K562 (cell line): ENCODE data around the gene HNMT. TPM values are rescaled to one million over a fixed set of nuclear protein-coding genes. Genes with fewer than 3 reads are reported as not detected.

ENCODE experiments used
- CBFA2T3 ChIP-seq: fragments of 450-650 bp; IDR thresholded peaks from 2 replicates; pipeline ENCODE4 v1.6.1; 2017
- CEBPB ChIP-seq: fragments of 450-650 bp; IDR thresholded peaks from 2 replicates; pipeline ENCODE4 v1.6.1; 2016; ENCODE audit warnings: missing genetic modification characterization, missing compliant biosample characterization
- HNRNPUL1 ChIP-seq: fragments of 200-400 bp; formaldehyde crosslinking; IDR thresholded peaks from 2 replicates; pipeline ENCODE4 v1.6.1; 2017; ENCODE audit warnings: low read length
- KDM4B ChIP-seq, 2 experiments: fragments of 450-650 bp in 1 of 2; sonication (generic) in 1 of 2; IDR thresholded peaks; 2 replicates each; pipeline ENCODE4 v1.6.1; 2016 to 2017; ENCODE audit warnings: borderline replicate concordance in 2 of 2, antibody characterized with exemption in 1 of 2, low read depth in 1 of 2, mild to moderate bottlenecking in 1 of 2
- KLF1 ChIP-seq: fragments of 450-650 bp; IDR thresholded peaks from 2 replicates; pipeline ENCODE4 v1.6.1; 2016; ENCODE audit warnings: missing genetic modification characterization, missing compliant biosample characterization
- LARP7 ChIP-seq: fragments of 450-650 bp; IDR thresholded peaks from 2 replicates; pipeline ENCODE4 v1.6.1; 2016
- MED1 ChIP-seq: sonication (generic); formaldehyde crosslinking; IDR thresholded peaks from 2 replicates; pipeline ENCODE4 v1.8.1; 2023; ENCODE audit warnings: missing genetic modification reagents, borderline replicate concordance
- MEIS2 ChIP-seq: fragments of 450-650 bp; IDR thresholded peaks from 2 replicates; pipeline ENCODE4 v1.6.1; 2014; ENCODE audit warnings: mild to moderate bottlenecking; ENCODE audit not compliant: partially characterized antibody
- MYBL2 ChIP-seq, 2 experiments: fragments of 450-650 bp in 1 of 2; sonication (generic) in 1 of 2; formaldehyde crosslinking in 1 of 2; IDR thresholded peaks; 2 replicates each; pipeline versions ENCODE4 v1.6.1 to v1.8.1; 2017 to 2022; ENCODE audit warnings: borderline replicate concordance in 1 of 2, inconsistent platforms in 1 of 2, low read depth in 1 of 2, mild to moderate bottlenecking in 1 of 2, missing genetic modification reagents in 1 of 2, moderate library complexity in 1 of 2
- NR2C1 ChIP-seq, 2 experiments: fragments of 450-650 bp; IDR thresholded peaks; 2 replicates each; pipeline ENCODE4 v1.6.1; 2017; ENCODE audit warnings: mild to moderate bottlenecking in 2 of 2, antibody characterized with exemption in 1 of 2, inconsistent platforms in 1 of 2, missing compliant biosample characterization in 1 of 2, missing genetic modification characterization in 1 of 2
- PML ChIP-seq: IDR thresholded peaks from 2 replicates; pipeline ENCODE4 v1.6.1; 2012; ENCODE audit warnings: low read length, inconsistent platforms
- POLR2H ChIP-seq: IDR thresholded peaks from 2 replicates; pipeline ENCODE4 v1.6.1; 2016; ENCODE audit warnings: missing genetic modification characterization, low read depth, mild to moderate bottlenecking, control low read depth, missing compliant biosample characterization, moderate library complexity
- PURB ChIP-seq: sonication (generic); formaldehyde crosslinking; IDR thresholded peaks from 2 replicates; pipeline ENCODE4 v1.9.0; 2021; ENCODE audit warnings: low read depth, mild to moderate bottlenecking, missing genetic modification reagents
- SRF ChIP-seq, 2 experiments: fragments of 250-450, 450-650 bp in 1 of 2; sonication (Bioruptor Pico) in 1 of 2; sonication (generic) in 1 of 2; formaldehyde crosslinking; IDR thresholded peaks; 2 replicates each; pipeline versions ENCODE4 v1.5.0 to v1.5.1; 2020 to 2022; ENCODE audit warnings: mild to moderate bottlenecking in 1 of 2, missing genetic modification reagents in 1 of 2
- TCF15 ChIP-seq: fragments of 250-450 bp; sonication (Bioruptor Pico); IDR thresholded peaks from 2 replicates; pipeline ENCODE4 v1.8.0; 2022; ENCODE audit warnings: moderate library complexity, mild to moderate bottlenecking, inconsistent platforms
- ZKSCAN1 ChIP-seq: fragments of 150-350 bp; IDR thresholded peaks from 2 replicates; pipeline ENCODE4 v1.6.1; 2016; ENCODE audit warnings: low read depth, low read length
- ZNF282 ChIP-seq: sonication (generic); formaldehyde crosslinking; IDR thresholded peaks from 2 replicates; pipeline ENCODE4 v1.8.1; 2023; ENCODE audit warnings: missing genetic modification reagents
- polyA plus RNA-seq, 8 experiments: library from polyadenylated mRNA; depleted of rRNA in 4 of 8; stranded (reverse) in 5 of 8; unstranded in 3 of 8; fragments of >200 nt; fragmentation: Nextera tagmentation in 2 of 8; fragmentation: Illumina TruSeq in 1 of 8; extraction: Ambion mirVana in 2 of 8; extraction: Trizol in 1 of 8; gene quantifications; 2 replicates each; pipeline versions ENCODE4 v1.2.1 to v1.2.3, GENCODE V29; 2011 to 2014; ENCODE audit warnings: inconsistent platforms in 1 of 8, missing spikeins in 1 of 8
- total RNA-seq, 7 experiments: library from RNA; depleted of rRNA in 6 of 7; stranded (reverse); fragments of >200 nt in 6 of 7; fragmentation: Illumina TruSeq in 2 of 7; extraction: Trizol in 2 of 7; gene quantifications; 2 replicates each; pipeline versions ENCODE4 v1.2.1 to v1.2.3, GENCODE V29; 2011 to 2021; ENCODE audit warnings: low replicate concordance in 1 of 7
- TF ChIP-seq, protein P1 (sequence below), 2 experiments: fragments of 200-800 bp in 1 of 2; sonication (Bioruptor generic) in 1 of 2; sonication (generic) in 1 of 2; formaldehyde crosslinking in 1 of 2; IDR thresholded peaks in 1 of 2; conservative IDR thresholded peaks in 1 of 2; 2 replicates each; pipeline versions ENCODE4 v1.5.0 to v1.6.1; 2016 to 2020; ENCODE audit warnings: missing compliant biosample characterization in 1 of 2, missing genetic modification characterization in 1 of 2, missing genetic modification reagents in 1 of 2
- TF ChIP-seq, protein P2 (sequence below): fragments of 450-650 bp; IDR thresholded peaks from 2 replicates; pipeline ENCODE4 v1.6.1; 2017; ENCODE audit warnings: antibody characterized with exemption
- TF ChIP-seq, protein P3 (sequence below): fragments of 200-800 bp; sonication (Bioruptor generic); IDR thresholded peaks from 2 replicates; pipeline ENCODE4 v1.6.1; 2017; ENCODE audit warnings: missing genetic modification characterization, missing compliant biosample characterization

HNMT gene
- total and polyA plus RNA-seq, 9 of the 15 experiments (the other 6 are each of a cell fraction or from before 2014, with no cell fraction given) = 3.1 to 10.9 (median 5.3) TPM

- TF ChIP-seq MYBL2 (IDR thresholded peaks at IDR 0.05; ENCODE audit: low read depth) (no peak), MYBL2 (CRISPR knock-in tag; IDR thresholded peaks at IDR 0.05; ENCODE audit: borderline replicate concordance) (no peak), POLR2H (tag) (no peak), ZNF282 (CRISPR knock-in tag) (no peak), LARP7 (no peak), TCF15 (CRISPR knock-in tag) (no peak), PURB (CRISPR knock-in tag) (no peak), MED1 (CRISPR knock-in tag) (no peak), CBFA2T3 (peak; percentile 96), HNRNPUL1 (no peak), CEBPB (tag) (peak; percentile 85; the same call in 1 of the 2 replicates), KDM4B (IDR thresholded peaks at IDR 0.05; ENCODE audit: borderline replicate concordance in 2 of 2, low read depth in 1 of 2) (no peak), ZKSCAN1 (no peak), NR2C1 (IDR thresholded peaks at IDR 0.05) (no peak), NR2C1 (tag; IDR thresholded peaks at IDR 0.05) (no peak), KLF1 (tag) (no peak), MEIS2 (peak; percentile 99), SRF (CRISPR knock-in tag; IDR thresholded peaks at IDR 0.05) (no peak), PML (peak; percentile 84)
- TF ChIP-seq, protein P1, sequence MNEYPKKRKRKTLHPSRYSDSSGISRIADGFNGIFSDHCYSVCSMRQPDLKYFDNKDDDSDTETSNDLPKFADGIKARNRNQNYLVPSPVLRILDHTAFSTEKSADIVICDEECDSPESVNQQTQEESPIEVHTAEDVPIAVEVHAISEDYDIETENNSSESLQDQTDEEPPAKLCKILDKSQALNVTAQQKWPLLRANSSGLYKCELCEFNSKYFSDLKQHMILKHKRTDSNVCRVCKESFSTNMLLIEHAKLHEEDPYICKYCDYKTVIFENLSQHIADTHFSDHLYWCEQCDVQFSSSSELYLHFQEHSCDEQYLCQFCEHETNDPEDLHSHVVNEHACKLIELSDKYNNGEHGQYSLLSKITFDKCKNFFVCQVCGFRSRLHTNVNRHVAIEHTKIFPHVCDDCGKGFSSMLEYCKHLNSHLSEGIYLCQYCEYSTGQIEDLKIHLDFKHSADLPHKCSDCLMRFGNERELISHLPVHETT (CRISPR knock-in tag; conservative IDR thresholded peaks at IDR 0.05 in 1 of 2, IDR thresholded peaks at IDR 0.05 in 1 of 2) = no peak
- TF ChIP-seq, protein P2, sequence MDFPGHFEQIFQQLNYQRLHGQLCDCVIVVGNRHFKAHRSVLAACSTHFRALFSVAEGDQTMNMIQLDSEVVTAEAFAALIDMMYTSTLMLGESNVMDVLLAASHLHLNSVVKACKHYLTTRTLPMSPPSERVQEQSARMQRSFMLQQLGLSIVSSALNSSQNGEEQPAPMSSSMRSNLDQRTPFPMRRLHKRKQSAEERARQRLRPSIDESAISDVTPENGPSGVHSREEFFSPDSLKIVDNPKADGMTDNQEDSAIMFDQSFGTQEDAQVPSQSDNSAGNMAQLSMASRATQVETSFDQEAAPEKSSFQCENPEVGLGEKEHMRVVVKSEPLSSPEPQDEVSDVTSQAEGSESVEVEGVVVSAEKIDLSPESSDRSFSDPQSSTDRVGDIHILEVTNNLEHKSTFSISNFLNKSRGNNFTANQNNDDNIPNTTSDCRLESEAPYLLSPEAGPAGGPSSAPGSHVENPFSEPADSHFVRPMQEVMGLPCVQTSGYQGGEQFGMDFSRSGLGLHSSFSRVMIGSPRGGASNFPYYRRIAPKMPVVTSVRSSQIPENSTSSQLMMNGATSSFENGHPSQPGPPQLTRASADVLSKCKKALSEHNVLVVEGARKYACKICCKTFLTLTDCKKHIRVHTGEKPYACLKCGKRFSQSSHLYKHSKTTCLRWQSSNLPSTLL = no peak
- TF ChIP-seq, protein P3, sequence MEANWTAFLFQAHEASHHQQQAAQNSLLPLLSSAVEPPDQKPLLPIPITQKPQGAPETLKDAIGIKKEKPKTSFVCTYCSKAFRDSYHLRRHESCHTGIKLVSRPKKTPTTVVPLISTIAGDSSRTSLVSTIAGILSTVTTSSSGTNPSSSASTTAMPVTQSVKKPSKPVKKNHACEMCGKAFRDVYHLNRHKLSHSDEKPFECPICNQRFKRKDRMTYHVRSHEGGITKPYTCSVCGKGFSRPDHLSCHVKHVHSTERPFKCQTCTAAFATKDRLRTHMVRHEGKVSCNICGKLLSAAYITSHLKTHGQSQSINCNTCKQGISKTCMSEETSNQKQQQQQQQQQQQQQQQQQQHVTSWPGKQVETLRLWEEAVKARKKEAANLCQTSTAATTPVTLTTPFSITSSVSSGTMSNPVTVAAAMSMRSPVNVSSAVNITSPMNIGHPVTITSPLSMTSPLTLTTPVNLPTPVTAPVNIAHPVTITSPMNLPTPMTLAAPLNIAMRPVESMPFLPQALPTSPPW = no peak
These were observed 96.0 kb downstream of the HNMT start (continued) for GRCh38 chr2:138060301-138060635.
